ENCODE measurements around the gene DNAH8. TPM values are rescaled to one million over a fixed set of nuclear protein-coding genes. Genes with fewer than 3 reads are reported as not detected.

DNAH8 gene
- total and polyA plus RNA-seq, 7 donors, result under 0.01 to 0.22 TPM; not detected in 5

- TF ChIP-seq EP300 (IDR thresholded peaks at IDR 0.05), result no peak
- no peak for TF ChIP-seq POLR2A (IDR thresholded peaks at IDR 0.05)
- no peak for TF ChIP-seq CTCF (IDR thresholded peaks at IDR 0.05)
- TF ChIP-seq POLR2AphosphoS5 (IDR thresholded peaks at IDR 0.05), result no peak
- Histone ChIP-seq H3K27ac (no peak overlapping the region), H3K27me3 (peaks cover 0 to 25% (median 0%) of the 10 kb centered on the region in 3 donors), H3K36me3 (no peaks in the 10 kb centered on the region), H3K4me1 (no peaks in the 10 kb centered on the region), H3K9me3 (no peaks in the 10 kb centered on the region), H3K4me3 (no peak overlapping the region)
- intact Hi-C loops (cut with DNase I), result no loop called here
- no peak for DNase-seq
- WGBS, 2 donors, result 21 to 59% methylated on average over 3 of the region's 3 CpGs
Observed at GRCh38 chr6:39061588-39061987, 346.5 kb downstream of the DNAH8 start.

- Histone ChIP-seq H3K27me3 (peaks cover 0 to 29% (median 0%) of the 10 kb centered on the region in 3 donors), H3K27ac (no peak overlapping the region), H3K4me1 (no peaks in the 10 kb centered on the region), H3K4me3 (no peak overlapping the region), H3K9me3 (no peaks in the 10 kb centered on the region), H3K36me3 (no peaks in the 10 kb centered on the region)
- intact Hi-C loops (cut with DNase I), result no loop called here
- DNase-seq, result no peak
- no peak for TF ChIP-seq POLR2A (IDR thresholded peaks at IDR 0.05)
- TF ChIP-seq CTCF (IDR thresholded peaks at IDR 0.05), result no peak
- TF ChIP-seq POLR2AphosphoS5 (IDR thresholded peaks at IDR 0.05), result no peak
- TF ChIP-seq EP300 (IDR thresholded peaks at IDR 0.05), result no peak
- 28 to 57% methylated on average over 10 of the region's 10 CpGs for WGBS, 2 donors
Observed at GRCh38 chr6:39062014-39062740, 347.1 kb downstream of the DNAH8 start.

GRCh38 chr6:39063526-39063925 lies 348.4 kb downstream of the DNAH8 start:
- Histone ChIP-seq H3K27ac (no peak overlapping the region), H3K4me3 (no peak overlapping the region), H3K4me1 (no peaks in the 10 kb centered on the region), H3K9me3 (no peaks in the 10 kb centered on the region), H3K36me3 (no peaks in the 10 kb centered on the region), H3K27me3 (peaks cover 0 to 22% (median 0%) of the 10 kb centered on the region in 3 donors)
- 21 to 35% methylated on average over 1 of the region's 1 CpG for WGBS, 2 donors
- no peak for DNase-seq
- TF ChIP-seq EP300 (IDR thresholded peaks at IDR 0.05) (no peak), POLR2AphosphoS5 (IDR thresholded peaks at IDR 0.05) (no peak), POLR2A (IDR thresholded peaks at IDR 0.05) (no peak), CTCF (IDR thresholded peaks at IDR 0.05) (no peak)
- intact Hi-C loops (cut with DNase I), result no loop called here

- Histone ChIP-seq H3K27ac (no peak overlapping the region), H3K27me3 (peaks cover 0 to 4% (median 0%) of the 10 kb centered on the region in 3 donors), H3K4me1 (no peaks in the 10 kb centered on the region), H3K36me3 (no peaks in the 10 kb centered on the region), H3K9me3 (no peaks in the 10 kb centered on the region), H3K4me3 (no peak overlapping the region)
- TF ChIP-seq POLR2AphosphoS5 (IDR thresholded peaks at IDR 0.05) (no peak), POLR2A (IDR thresholded peaks at IDR 0.05) (no peak), EP300 (IDR thresholded peaks at IDR 0.05) (no peak), CTCF (IDR thresholded peaks at IDR 0.05) (no peak)
- WGBS, 2 donors, result 92 to 95% methylated on average over 8 of the region's 8 CpGs
- intact Hi-C loops (cut with DNase I), result no loop called here
- no peak for DNase-seq
Observed at GRCh38 chr6:39065561-39065960, 350.4 kb downstream of the DNAH8 start.

All from sigmoid colon (tissue), 7 donors.